Calu3 (cell line): ENCODE results near the gene SOX21. TPM values are rescaled to one million over a fixed set of nuclear protein-coding genes. Genes with fewer than 3 reads are reported as not detected.

Experiments
- Bru-seq: library from RNA; stranded (reverse); fragments of 400-500 nt; gene quantifications from one replicate; lab custom pipeline; 2021; lab: Mats Ljungman, UMichigan
- BruChase-seq, 2 experiments: library from RNA; stranded (reverse); fragments of 400-500 nt; gene quantifications; one replicate each; lab custom pipeline; 2021; lab: Mats Ljungman, UMichigan
- BruUV-seq: library from RNA; stranded (reverse); fragments of 400-500 nt; replicated peaks from 2 replicates; lab custom pipeline; 2021; lab: Mats Ljungman, UMichigan
- CTCF ChIA-PET: fragments of 300-600 bp; sonication (Branson Sonifier 250); formaldehyde crosslinking; loops from one replicate; lab custom pipeline; 2022; ENCODE audit warnings: antibody characterized with exemption; lab: Charles Lee
- DNase-seq: peaks from one replicate; pipeline ENCODE4 v3.0.0; 2022
- H3K27ac Mint-ChIP-seq: one replicate; pipeline ENCODE4 v1.8.0; 2022; ENCODE audit warnings: mixed read lengths; ENCODE audit not compliant: unreplicated experiment
- H3K27me3 Mint-ChIP-seq: one replicate; pipeline ENCODE4 v1.8.0; 2022; ENCODE audit warnings: mixed read lengths; ENCODE audit not compliant: unreplicated experiment
- H3K36me3 Mint-ChIP-seq: one replicate; pipeline ENCODE4 v1.8.0; 2022; ENCODE audit warnings: mild to moderate bottlenecking, moderate library complexity, mixed read lengths; ENCODE audit not compliant: insufficient read depth, unreplicated experiment
- H3K4me1 Mint-ChIP-seq: one replicate; pipeline ENCODE4 v1.8.0; 2022; ENCODE audit warnings: mild to moderate bottlenecking, low read depth, mixed read lengths; ENCODE audit not compliant: unreplicated experiment
- H3K4me3 Mint-ChIP-seq: one replicate; pipeline ENCODE4 v1.8.0; 2022; ENCODE audit warnings: mild to moderate bottlenecking, low read depth, moderate library complexity, mixed read lengths; ENCODE audit not compliant: unreplicated experiment
- H3K9me3 Mint-ChIP-seq: one replicate; pipeline ENCODE4 v1.8.0; 2022; ENCODE audit warnings: low read depth, mixed read lengths; ENCODE audit not compliant: unreplicated experiment
- CTCF ChIP-seq: fragments of 200-600 bp; IDR thresholded peaks from one replicate; pipeline ENCODE4 v1.8.0; 2022; ENCODE audit warnings: antibody characterized with exemption; ENCODE audit not compliant: unreplicated experiment
- intact Hi-C: fragments of 100-400 bp; cut with micrococcal nuclease; formaldehyde crosslinking; loops from one replicate; pipeline ENCODE4 v1.10.0; 2022; ENCODE audit not compliant: unreplicated experiment
- long read RNA-seq: library from polyadenylated mRNA; stranded (forward); transcript quantifications from one replicate; pipeline ENCODE4 v2.0.0, GENCODE V29; 2022
- total RNA-seq: library from RNA; stranded (reverse); gene quantifications from 2 replicates; pipeline ENCODE4 v1.2.3, GENCODE V29; 2022

SOX21 gene
- not detected in 2 replicates for total RNA-seq
- Bru-seq, nascent RNA, result not detected
- BruChase-seq, experiment 1, labeled RNA remaining after a 6-hour chase, result not detected
- BruChase-seq, experiment 2, labeled RNA remaining after a 2-hour chase, result not detected
- long read RNA-seq, result 0 reads

GRCh38 chr13:94712287-94712811 is at the start of gene SOX21:
TSS of gene SOX21 (minus strand) at chr13:94712545. CDS start at chr13:94712049, 496 bp downstream.
- DNase-seq, result no peak
- no TSS peak for BruUV-seq
- Mint-ChIP-seq H3K4me1 (no peaks in the 10 kb centered on the region), H3K27ac (no peak within 1 kb of the TSS), H3K9me3 (no peaks in the 10 kb centered on the region), H3K36me3 (no peaks in the 10 kb centered on the region), H3K27me3 (peaks cover 10% of the 10 kb centered on the region), H3K4me3 (peak within 1 kb of the TSS; percentile 34)
- CTCF ChIA-PET, result no interaction called here
- intact Hi-C loops, result no loop called here
- TF ChIP-seq CTCF, result no peak

GRCh38 chr13:94761407-94761806 is 49.1 kb upstream of the SOX21 start:
- intact Hi-C loops, result no loop called here
- no TSS peak for BruUV-seq
- Mint-ChIP-seq H3K9me3 (no peaks in the 10 kb centered on the region), H3K36me3 (no peaks in the 10 kb centered on the region), H3K27me3 (peaks cover 33% of the 10 kb centered on the region), H3K4me3 (no peak overlapping the region), H3K4me1 (no peaks in the 10 kb centered on the region), H3K27ac (no peak overlapping the region)
- CTCF ChIA-PET, result no interaction called here
- DNase-seq, result no peak
- no peak for TF ChIP-seq CTCF

- Mint-ChIP-seq H3K4me3 (no peak overlapping the region), H3K27me3 (peaks cover 33% of the 10 kb centered on the region), H3K36me3 (no peaks in the 10 kb centered on the region), H3K4me1 (no peaks in the 10 kb centered on the region), H3K27ac (no peak overlapping the region), H3K9me3 (no peaks in the 10 kb centered on the region)
- no TSS peak for BruUV-seq
- CTCF ChIA-PET, result no interaction called here
- intact Hi-C loops, result no loop called here
- DNase-seq, result no peak
- no peak for TF ChIP-seq CTCF
Observed at GRCh38 chr13:94759120-94759728, 46.9 kb upstream of the SOX21 start.

- intact Hi-C loops, result no loop called here
- BruUV-seq, result no TSS peak
Observed at GRCh38 chr13:94758436-94758960, 46.2 kb upstream of the SOX21 start.

More at GRCh38 chr13:94758436-94758960, 46.2 kb upstream of the SOX21 start:
- H3K27me3 Mint-ChIP-seq, result peaks cover 33% of the 10 kb centered on the region
- H3K36me3 Mint-ChIP-seq, result no peaks in the 10 kb centered on the region
- no peak overlapping the region for H3K27ac Mint-ChIP-seq
- no peaks in the 10 kb centered on the region for H3K4me1 Mint-ChIP-seq
- no peak overlapping the region for H3K4me3 Mint-ChIP-seq
- CTCF ChIA-PET, result no interaction called here
- no peaks in the 10 kb centered on the region for H3K9me3 Mint-ChIP-seq
- DNase-seq, result no peak
- TF ChIP-seq CTCF, result no peak
